Nephron (organoid): Measurements from ENCODE around the gene ZNF24.

ENCODE experiments used
- H3K27ac Mint-ChIP-seq, 3 experiments: 2 replicates each; pipeline ENCODE4 v1.8.0; 2020; ENCODE audit warnings: mixed read lengths in 3 of 3, mild to moderate bottlenecking in 2 of 3, moderate library complexity in 1 of 3
- H3K27me3 Mint-ChIP-seq: 2 replicates; pipeline ENCODE4 v1.8.0; 2021; ENCODE audit warnings: low read depth, mild to moderate bottlenecking, moderate library complexity, mixed read lengths
- H3K36me3 Mint-ChIP-seq: 2 replicates; pipeline ENCODE4 v1.8.0; 2020; ENCODE audit warnings: low read depth, mixed read lengths
- H3K4me1 Mint-ChIP-seq: 2 replicates; pipeline ENCODE4 v1.8.0; 2020; ENCODE audit warnings: mixed read lengths
- H3K4me3 Mint-ChIP-seq, 3 experiments: 2 replicates each; pipeline ENCODE4 v1.8.0; 2020; ENCODE audit warnings: mild to moderate bottlenecking in 3 of 3, mixed read lengths in 3 of 3, moderate library complexity in 2 of 3
- H3K9me3 Mint-ChIP-seq: 2 replicates; pipeline ENCODE4 v1.8.0; 2020; ENCODE audit warnings: mixed read lengths
- CTCF ChIP-seq, 3 experiments: fragments of 200-600 bp; sonication (generic); IDR thresholded peaks; one replicate each; pipeline ENCODE4 v1.5.0; 2021; ENCODE audit warnings: antibody characterized with exemption in 3 of 3; ENCODE audit not compliant: unreplicated experiment in 3 of 3

Gene ZNF24

GRCh38 chr18:35368595-35368994 lies 24.4 kb upstream of the ZNF24 start:
- Mint-ChIP-seq H3K27ac (no peak overlapping the region), H3K4me1 (no peaks in the 10 kb centered on the region), H3K9me3 (no peaks in the 10 kb centered on the region), H3K36me3 (peaks cover 4% of the 10 kb centered on the region), H3K4me3 (no peak overlapping the region), H3K27me3 (no peaks in the 10 kb centered on the region)
- no peak for TF ChIP-seq CTCF (IDR thresholded peaks at IDR 0.05; ENCODE audit: unreplicated experiment in 3 of 3)

- H3K9me3 Mint-ChIP-seq = no peaks in the 10 kb centered on the region
- H3K36me3 Mint-ChIP-seq = no peaks in the 10 kb centered on the region
- no peak overlapping the region for H3K4me3 Mint-ChIP-seq
- peaks cover 3% of the 10 kb centered on the region for H3K27me3 Mint-ChIP-seq
- TF ChIP-seq CTCF (IDR thresholded peaks at IDR 0.05; ENCODE audit: unreplicated experiment in 3 of 3) = no peak
- no peaks in the 10 kb centered on the region for H3K4me1 Mint-ChIP-seq
- no peak overlapping the region for H3K27ac Mint-ChIP-seq
These were observed 18.3 kb upstream of the ZNF24 start for GRCh38 chr18:35362531-35362930.

- no peaks in the 10 kb centered on the region for H3K4me1 Mint-ChIP-seq
- no peaks in the 10 kb centered on the region for H3K36me3 Mint-ChIP-seq
- peaks cover 3% of the 10 kb centered on the region for H3K27me3 Mint-ChIP-seq
- no peak for TF ChIP-seq CTCF (IDR thresholded peaks at IDR 0.05; ENCODE audit: unreplicated experiment in 3 of 3)
- H3K4me3 Mint-ChIP-seq = no peak overlapping the region
- H3K27ac Mint-ChIP-seq = no peak overlapping the region
- H3K9me3 Mint-ChIP-seq = no peaks in the 10 kb centered on the region
These were observed 17.5 kb upstream of the ZNF24 start for GRCh38 chr18:35361570-35362321.

GRCh38 chr18:35355140-35355618 lies 11.0 kb upstream of the ZNF24 start:
- peak; percentile 57 to 69 (median 65) for TF ChIP-seq CTCF (IDR thresholded peaks at IDR 0.05; ENCODE audit: unreplicated experiment in 3 of 3)
- Mint-ChIP-seq H3K27me3 (no peaks in the 10 kb centered on the region), H3K4me3 (peak overlapping the region in 2 of 3 experiments; percentile 22 to 33), H3K36me3 (peaks cover 4% of the 10 kb centered on the region), H3K4me1 (peaks cover 5% of the 10 kb centered on the region), H3K9me3 (peaks cover 16% of the 10 kb centered on the region), H3K27ac (peak overlapping the region in 1 of 3 experiments; percentile 9)

- Mint-ChIP-seq H3K9me3 (peaks cover 16% of the 10 kb centered on the region), H3K27ac (no peak overlapping the region), H3K36me3 (peaks cover 4% of the 10 kb centered on the region), H3K4me1 (peaks cover 5% of the 10 kb centered on the region), H3K4me3 (no peak overlapping the region), H3K27me3 (no peaks in the 10 kb centered on the region)
- TF ChIP-seq CTCF (IDR thresholded peaks at IDR 0.05; ENCODE audit: unreplicated experiment in 3 of 3) = no peak
These were observed 8.6 kb upstream of the ZNF24 start for GRCh38 chr18:35352778-35353177.

- Mint-ChIP-seq H3K27ac (no peak overlapping the region), H3K4me3 (no peak overlapping the region), H3K27me3 (no peaks in the 10 kb centered on the region), H3K4me1 (peaks cover 5% of the 10 kb centered on the region), H3K9me3 (peaks cover 16% of the 10 kb centered on the region), H3K36me3 (peaks cover 4% of the 10 kb centered on the region)
- no peak for TF ChIP-seq CTCF (IDR thresholded peaks at IDR 0.05; ENCODE audit: unreplicated experiment in 3 of 3)
These were observed 8.1 kb upstream of the ZNF24 start for GRCh38 chr18:35352283-35352682.
